ENCODE data around the gene FRYL.

Gene FRYL

GRCh38 chr4:48554606-48555005 is 225.5 kb downstream of the FRYL start:
- Histone ChIP-seq H3K4me3 (ENCODE audit: low read length in 2 of 2) (no peak overlapping the region), H3K27me3 (ENCODE audit: control insufficient read depth in 2 of 2, insufficient read depth in 2 of 2, low read length in 2 of 2) (no peaks in the 10 kb centered on the region), H3K27ac (ENCODE audit: low read depth in 2 of 2, low read length in 2 of 2) (no peak overlapping the region), H3K4me1 (ENCODE audit: control insufficient read depth in 2 of 2, insufficient read depth in 2 of 2, low read length in 2 of 2) (no peaks in the 10 kb centered on the region), H3K9ac (ENCODE audit: low read depth in 1 of 2, low read length in 2 of 2) (no peak overlapping the region), H3K9me3 (ENCODE audit: control insufficient read depth in 2 of 2, low read length in 2 of 2) (no peaks in the 10 kb centered on the region), H3K36me3 (ENCODE audit: control insufficient read depth in 2 of 2, insufficient read depth in 2 of 2, low read length in 2 of 2) (peaks cover 77 to 82% of the 10 kb centered on the region in 2 donors)

- H3K4me3 ChIP-seq (ENCODE audit: low read length in 2 of 2): no peak overlapping the region
- H3K27me3 ChIP-seq (ENCODE audit: control insufficient read depth in 2 of 2, insufficient read depth in 2 of 2, low read length in 2 of 2): no peaks in the 10 kb centered on the region
- H3K27ac ChIP-seq (ENCODE audit: low read depth in 2 of 2, low read length in 2 of 2): no peak overlapping the region
- no peak overlapping the region for H3K9ac ChIP-seq (ENCODE audit: low read depth in 1 of 2, low read length in 2 of 2)
- no peaks in the 10 kb centered on the region for H3K9me3 ChIP-seq (ENCODE audit: control insufficient read depth in 2 of 2, low read length in 2 of 2)
- peaks cover 80 to 84% of the 10 kb centered on the region in 2 donors for H3K36me3 ChIP-seq (ENCODE audit: control insufficient read depth in 2 of 2, insufficient read depth in 2 of 2, low read length in 2 of 2)
- H3K4me1 ChIP-seq (ENCODE audit: control insufficient read depth in 2 of 2, insufficient read depth in 2 of 2, low read length in 2 of 2): no peaks in the 10 kb centered on the region
Measured at GRCh38 chr4:48553720-48554119, 226.4 kb downstream of the FRYL start.

GRCh38 chr4:48546336-48546735 is 233.7 kb downstream of the FRYL start:
- H3K4me1 ChIP-seq (ENCODE audit: control insufficient read depth in 2 of 2, insufficient read depth in 2 of 2, low read length in 2 of 2): no peaks in the 10 kb centered on the region
- no peaks in the 10 kb centered on the region for H3K27me3 ChIP-seq (ENCODE audit: control insufficient read depth in 2 of 2, insufficient read depth in 2 of 2, low read length in 2 of 2)
- no peak overlapping the region for H3K27ac ChIP-seq (ENCODE audit: low read depth in 2 of 2, low read length in 2 of 2)
- peaks cover 89 to 94% of the 10 kb centered on the region in 2 donors for H3K36me3 ChIP-seq (ENCODE audit: control insufficient read depth in 2 of 2, insufficient read depth in 2 of 2, low read length in 2 of 2)
- no peak overlapping the region for H3K9ac ChIP-seq (ENCODE audit: low read depth in 1 of 2, low read length in 2 of 2)
- H3K9me3 ChIP-seq (ENCODE audit: control insufficient read depth in 2 of 2, low read length in 2 of 2): no peaks in the 10 kb centered on the region
- no peak overlapping the region for H3K4me3 ChIP-seq (ENCODE audit: low read length in 2 of 2)

- no peaks in the 10 kb centered on the region for H3K9me3 ChIP-seq (ENCODE audit: control insufficient read depth in 2 of 2, low read length in 2 of 2)
- no peak overlapping the region for H3K9ac ChIP-seq (ENCODE audit: low read depth in 1 of 2, low read length in 2 of 2)
- H3K27me3 ChIP-seq (ENCODE audit: control insufficient read depth in 2 of 2, insufficient read depth in 2 of 2, low read length in 2 of 2): no peaks in the 10 kb centered on the region
- no peak overlapping the region for H3K4me3 ChIP-seq (ENCODE audit: low read length in 2 of 2)
- no peak overlapping the region for H3K27ac ChIP-seq (ENCODE audit: low read depth in 2 of 2, low read length in 2 of 2)
- peaks cover 88 to 94% of the 10 kb centered on the region in 2 donors for H3K36me3 ChIP-seq (ENCODE audit: control insufficient read depth in 2 of 2, insufficient read depth in 2 of 2, low read length in 2 of 2)
- no peaks in the 10 kb centered on the region for H3K4me1 ChIP-seq (ENCODE audit: control insufficient read depth in 2 of 2, insufficient read depth in 2 of 2, low read length in 2 of 2)
Measured at GRCh38 chr4:48543796-48544195, 236.3 kb downstream of the FRYL start.

- no peak overlapping the region for H3K4me3 ChIP-seq (ENCODE audit: low read length in 2 of 2)
Measured at GRCh38 chr4:48542888-48543287, 237.2 kb downstream of the FRYL start.

GRCh38 chr4:48539597-48539996 is 240.5 kb downstream of the FRYL start:
- H3K27me3 ChIP-seq (ENCODE audit: control insufficient read depth in 2 of 2, insufficient read depth in 2 of 2, low read length in 2 of 2): no peaks in the 10 kb centered on the region
- H3K9me3 ChIP-seq (ENCODE audit: control insufficient read depth in 2 of 2, low read length in 2 of 2): no peaks in the 10 kb centered on the region
- no peak overlapping the region for H3K9ac ChIP-seq (ENCODE audit: low read depth in 1 of 2, low read length in 2 of 2)
- peaks cover 77 to 92% of the 10 kb centered on the region in 2 donors for H3K36me3 ChIP-seq (ENCODE audit: control insufficient read depth in 2 of 2, insufficient read depth in 2 of 2, low read length in 2 of 2)
- no peak overlapping the region for H3K27ac ChIP-seq (ENCODE audit: low read depth in 2 of 2, low read length in 2 of 2)
- H3K4me1 ChIP-seq (ENCODE audit: control insufficient read depth in 2 of 2, insufficient read depth in 2 of 2, low read length in 2 of 2): no peaks in the 10 kb centered on the region
- no peak overlapping the region for H3K4me3 ChIP-seq (ENCODE audit: low read length in 2 of 2)

More at GRCh38 chr4:48542888-48543287, 237.2 kb downstream of the FRYL start:
- no peaks in the 10 kb centered on the region for H3K9me3 ChIP-seq (ENCODE audit: control insufficient read depth in 2 of 2, low read length in 2 of 2)
- H3K4me1 ChIP-seq (ENCODE audit: control insufficient read depth in 2 of 2, insufficient read depth in 2 of 2, low read length in 2 of 2): no peaks in the 10 kb centered on the region
- H3K27me3 ChIP-seq (ENCODE audit: control insufficient read depth in 2 of 2, insufficient read depth in 2 of 2, low read length in 2 of 2): no peaks in the 10 kb centered on the region
- no peak overlapping the region for H3K27ac ChIP-seq (ENCODE audit: low read depth in 2 of 2, low read length in 2 of 2)
- peaks cover 82 to 91% of the 10 kb centered on the region in 2 donors for H3K36me3 ChIP-seq (ENCODE audit: control insufficient read depth in 2 of 2, insufficient read depth in 2 of 2, low read length in 2 of 2)
- H3K9ac ChIP-seq (ENCODE audit: low read depth in 1 of 2, low read length in 2 of 2): no peak overlapping the region

GRCh38 chr4:48538358-48538757 is 241.7 kb downstream of the FRYL start:
- no peak overlapping the region for H3K27ac ChIP-seq (ENCODE audit: low read depth in 2 of 2, low read length in 2 of 2)
- no peaks in the 10 kb centered on the region for H3K4me1 ChIP-seq (ENCODE audit: control insufficient read depth in 2 of 2, insufficient read depth in 2 of 2, low read length in 2 of 2)
- peaks cover 75 to 90% of the 10 kb centered on the region in 2 donors for H3K36me3 ChIP-seq (ENCODE audit: control insufficient read depth in 2 of 2, insufficient read depth in 2 of 2, low read length in 2 of 2)

GRCh38 chr4:48526406-48526805 is 253.7 kb downstream of the FRYL start:
- Histone ChIP-seq H3K9me3 (ENCODE audit: control insufficient read depth in 2 of 2, low read length in 2 of 2) (no peaks in the 10 kb centered on the region), H3K9ac (ENCODE audit: low read depth in 1 of 2, low read length in 2 of 2) (no peak overlapping the region), H3K36me3 (ENCODE audit: control insufficient read depth in 2 of 2, insufficient read depth in 2 of 2, low read length in 2 of 2) (peaks cover 89 to 90% of the 10 kb centered on the region in 2 donors), H3K27me3 (ENCODE audit: control insufficient read depth in 2 of 2, insufficient read depth in 2 of 2, low read length in 2 of 2) (no peaks in the 10 kb centered on the region), H3K4me1 (ENCODE audit: control insufficient read depth in 2 of 2, insufficient read depth in 2 of 2, low read length in 2 of 2) (no peaks in the 10 kb centered on the region), H3K27ac (ENCODE audit: low read depth in 2 of 2, low read length in 2 of 2) (no peak overlapping the region), H3K4me3 (ENCODE audit: low read length in 2 of 2) (no peak overlapping the region)

More at GRCh38 chr4:48538358-48538757, 241.7 kb downstream of the FRYL start:
- H3K27me3 ChIP-seq (ENCODE audit: control insufficient read depth in 2 of 2, insufficient read depth in 2 of 2, low read length in 2 of 2): no peaks in the 10 kb centered on the region
- H3K9ac ChIP-seq (ENCODE audit: low read depth in 1 of 2, low read length in 2 of 2): no peak overlapping the region
- no peaks in the 10 kb centered on the region for H3K9me3 ChIP-seq (ENCODE audit: control insufficient read depth in 2 of 2, low read length in 2 of 2)
- H3K4me3 ChIP-seq (ENCODE audit: low read length in 2 of 2): no peak overlapping the region

GRCh38 chr4:48518143-48518542 is 261.9 kb downstream of the FRYL start:
- peaks cover 72 to 84% of the 10 kb centered on the region in 2 donors for H3K36me3 ChIP-seq (ENCODE audit: control insufficient read depth in 2 of 2, insufficient read depth in 2 of 2, low read length in 2 of 2)
- no peaks in the 10 kb centered on the region for H3K4me1 ChIP-seq (ENCODE audit: control insufficient read depth in 2 of 2, insufficient read depth in 2 of 2, low read length in 2 of 2)

GRCh38 chr4:48509543-48509942 is 270.5 kb downstream of the FRYL start:
- Histone ChIP-seq H3K36me3 (ENCODE audit: control insufficient read depth in 2 of 2, insufficient read depth in 2 of 2, low read length in 2 of 2) (peaks cover 84 to 86% of the 10 kb centered on the region in 2 donors), H3K9me3 (ENCODE audit: control insufficient read depth in 2 of 2, low read length in 2 of 2) (no peaks in the 10 kb centered on the region), H3K4me3 (ENCODE audit: low read length in 2 of 2) (no peak overlapping the region), H3K27ac (ENCODE audit: low read depth in 2 of 2, low read length in 2 of 2) (no peak overlapping the region), H3K4me1 (ENCODE audit: control insufficient read depth in 2 of 2, insufficient read depth in 2 of 2, low read length in 2 of 2) (no peaks in the 10 kb centered on the region), H3K9ac (ENCODE audit: low read depth in 1 of 2, low read length in 2 of 2) (no peak overlapping the region), H3K27me3 (ENCODE audit: control insufficient read depth in 2 of 2, insufficient read depth in 2 of 2, low read length in 2 of 2) (no peaks in the 10 kb centered on the region)

More at GRCh38 chr4:48518143-48518542, 261.9 kb downstream of the FRYL start:
- no peak overlapping the region for H3K9ac ChIP-seq (ENCODE audit: low read depth in 1 of 2, low read length in 2 of 2)
- no peaks in the 10 kb centered on the region for H3K9me3 ChIP-seq (ENCODE audit: control insufficient read depth in 2 of 2, low read length in 2 of 2)
- H3K4me3 ChIP-seq (ENCODE audit: low read length in 2 of 2): no peak overlapping the region
- no peaks in the 10 kb centered on the region for H3K27me3 ChIP-seq (ENCODE audit: control insufficient read depth in 2 of 2, insufficient read depth in 2 of 2, low read length in 2 of 2)
- no peak overlapping the region for H3K27ac ChIP-seq (ENCODE audit: low read depth in 2 of 2, low read length in 2 of 2)

GRCh38 chr4:48506716-48507115 is 273.4 kb downstream of the FRYL start:
- no peaks in the 10 kb centered on the region for H3K4me1 ChIP-seq (ENCODE audit: control insufficient read depth in 2 of 2, insufficient read depth in 2 of 2, low read length in 2 of 2)
- H3K27me3 ChIP-seq (ENCODE audit: control insufficient read depth in 2 of 2, insufficient read depth in 2 of 2, low read length in 2 of 2): no peaks in the 10 kb centered on the region
- no peak overlapping the region for H3K27ac ChIP-seq (ENCODE audit: low read depth in 2 of 2, low read length in 2 of 2)
- no peaks in the 10 kb centered on the region for H3K9me3 ChIP-seq (ENCODE audit: control insufficient read depth in 2 of 2, low read length in 2 of 2)
- no peak overlapping the region for H3K9ac ChIP-seq (ENCODE audit: low read depth in 1 of 2, low read length in 2 of 2)
- H3K4me3 ChIP-seq (ENCODE audit: low read length in 2 of 2): no peak overlapping the region
- H3K36me3 ChIP-seq (ENCODE audit: control insufficient read depth in 2 of 2, insufficient read depth in 2 of 2, low read length in 2 of 2): peaks cover 74 to 75% of the 10 kb centered on the region in 2 donors

Data from mucosa of rectum (tissue), 2 donors.